ENCODE data around the gene ARHGEF28.

Gene ARHGEF28

DNA sequence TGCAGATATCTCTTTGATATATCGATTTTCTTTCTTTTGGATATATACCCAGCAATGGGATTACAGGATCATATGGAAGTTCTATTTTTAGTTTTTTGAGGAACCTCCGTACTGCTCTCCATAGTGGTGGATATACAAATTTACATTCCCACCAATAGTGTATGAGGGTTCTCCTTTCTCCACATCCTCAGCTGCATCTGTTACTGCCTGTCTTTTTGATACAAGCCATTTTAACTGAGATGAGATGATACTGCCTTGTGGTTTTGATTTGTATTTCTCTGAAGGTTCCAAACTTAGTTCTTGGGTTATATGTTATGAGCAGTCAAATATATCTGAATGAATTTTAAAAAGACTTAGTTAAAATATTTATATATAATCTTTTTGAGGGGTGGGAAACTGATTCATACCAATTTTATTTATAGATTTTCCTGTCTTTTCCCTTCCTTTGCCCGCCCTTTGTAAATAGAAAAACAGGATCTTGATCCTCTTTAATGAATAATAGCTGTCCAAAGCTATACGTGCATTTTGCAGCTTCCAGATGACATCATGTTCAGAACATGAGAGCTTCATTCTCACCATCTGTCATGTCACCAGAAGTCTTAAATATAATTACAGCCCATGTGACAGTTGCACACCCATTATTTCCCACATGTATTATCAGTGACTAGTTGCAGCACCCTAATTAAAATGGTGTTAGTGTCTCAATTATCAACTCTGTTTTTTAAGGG, 6.2 kb upstream of the ARHGEF28 start:
- peak; percentile 12 for DNase-seq (ENCODE audit: low read depth)

DNA sequence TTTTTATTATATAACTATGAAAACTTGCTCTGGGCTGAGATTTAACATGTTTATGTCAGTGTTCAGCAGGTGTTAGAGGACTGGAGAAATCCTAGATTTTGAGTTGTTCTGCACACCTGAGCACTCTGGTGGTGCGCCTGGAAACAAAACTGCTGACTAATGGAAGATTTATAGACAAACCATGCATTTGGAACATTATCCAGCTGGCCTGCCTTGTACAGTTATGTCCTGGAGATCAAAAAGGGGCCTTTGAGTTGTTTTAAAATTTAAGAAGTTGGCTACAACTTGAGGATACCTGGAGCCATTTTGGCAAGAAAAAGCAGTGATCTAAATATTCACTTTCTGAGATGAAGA, 5.7 kb upstream of the ARHGEF28 start:
- DNase-seq (ENCODE audit: low read depth) = no peak

DNA sequence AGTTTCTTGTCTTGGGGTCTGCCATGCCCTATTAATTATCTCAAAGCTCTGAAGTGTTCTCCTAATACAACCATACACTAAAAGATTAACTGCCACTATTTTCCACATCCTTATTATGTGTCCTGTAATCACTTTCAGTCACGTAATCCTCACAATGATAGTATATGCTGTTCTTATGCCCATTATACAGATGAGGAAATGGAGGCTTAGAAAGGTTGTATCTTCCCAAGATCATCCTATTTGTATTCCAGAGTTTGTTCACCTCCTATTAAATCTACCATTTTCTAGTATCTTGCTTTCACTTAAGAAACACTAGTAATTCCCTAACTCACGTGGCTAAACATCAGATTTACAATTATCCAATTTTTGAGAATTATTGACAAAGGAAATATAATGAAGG, 2.9 kb upstream of the ARHGEF28 start:
- DNase-seq (ENCODE audit: low read depth) = no peak

DNA sequence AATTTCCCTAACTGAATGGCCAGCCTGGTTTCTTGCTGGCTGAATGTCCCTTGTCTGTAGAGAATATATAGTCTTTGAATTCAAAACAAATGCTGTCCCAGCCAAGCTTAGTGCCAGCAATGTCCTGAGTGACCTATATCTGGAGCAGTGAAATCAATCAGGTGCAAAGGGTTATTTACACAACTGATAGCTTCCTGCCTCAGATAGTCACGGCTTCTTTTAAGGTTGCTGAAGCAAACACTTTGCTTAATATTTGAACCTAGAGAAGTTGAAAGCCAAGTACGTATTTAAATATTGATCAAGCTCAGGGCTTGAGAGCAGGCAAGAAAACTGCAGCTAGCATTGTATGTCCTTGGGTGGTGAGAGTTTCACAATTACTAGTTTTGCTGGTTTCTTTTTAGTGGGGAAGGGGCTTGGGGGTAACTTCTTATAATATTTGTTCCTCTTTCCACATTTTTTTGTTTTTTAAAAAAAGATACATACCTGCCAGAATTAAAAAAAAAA, 2.0 kb upstream of the ARHGEF28 start:
- DNase-seq (ENCODE audit: low read depth) = no peak

DNA sequence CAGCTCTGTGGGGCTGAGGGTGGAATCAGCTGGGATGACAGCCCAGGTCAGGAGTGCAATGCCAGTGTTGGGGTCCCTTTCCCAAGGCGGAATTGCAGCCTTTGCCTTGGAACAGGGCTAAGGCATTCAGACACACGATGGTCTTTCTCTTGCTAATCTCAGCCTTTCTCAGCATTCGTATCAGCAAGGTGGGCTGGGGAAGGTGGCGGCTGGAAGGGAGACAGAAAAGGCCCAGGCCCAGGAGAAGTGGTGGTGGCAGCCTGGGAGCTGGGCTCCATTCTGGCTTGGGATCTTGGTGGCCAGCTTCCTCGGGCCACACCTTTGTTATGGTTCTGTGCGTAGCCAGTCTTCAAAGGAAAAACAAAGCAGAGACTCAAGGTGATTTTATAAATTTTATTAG, 1.1 kb upstream of the ARHGEF28 start:
- no peak for DNase-seq (ENCODE audit: low read depth)

DNA sequence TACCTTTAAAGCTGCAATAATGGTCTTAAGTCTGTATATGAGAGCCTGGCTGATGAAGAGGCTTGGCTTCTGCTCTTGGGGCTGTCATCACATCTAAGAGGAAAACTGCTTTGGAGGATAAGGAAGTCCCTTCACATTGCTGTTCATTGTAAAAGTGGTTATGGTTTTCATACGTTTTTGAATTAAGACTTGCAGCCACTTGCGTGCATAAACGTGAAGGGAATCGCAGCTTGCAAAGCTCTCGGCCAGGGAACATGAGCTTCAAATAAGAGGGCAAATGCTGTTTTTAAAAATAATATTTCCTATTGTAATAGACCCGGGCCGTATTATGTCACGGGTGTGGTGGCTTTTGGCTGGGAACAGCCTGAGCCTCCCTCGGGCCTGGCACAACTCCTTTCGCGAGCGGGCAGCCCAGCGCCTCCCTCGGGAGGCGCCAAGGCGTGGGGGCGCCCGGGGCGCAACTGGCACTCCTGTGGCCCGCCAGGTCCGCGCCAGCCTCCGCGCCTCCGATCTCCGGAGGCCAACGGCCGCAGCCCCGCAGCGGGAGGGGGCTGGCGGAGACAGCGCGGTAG, 538 bp upstream of the ARHGEF28 start:
- peak; percentile 23 for DNase-seq (ENCODE audit: low read depth)

DNA sequence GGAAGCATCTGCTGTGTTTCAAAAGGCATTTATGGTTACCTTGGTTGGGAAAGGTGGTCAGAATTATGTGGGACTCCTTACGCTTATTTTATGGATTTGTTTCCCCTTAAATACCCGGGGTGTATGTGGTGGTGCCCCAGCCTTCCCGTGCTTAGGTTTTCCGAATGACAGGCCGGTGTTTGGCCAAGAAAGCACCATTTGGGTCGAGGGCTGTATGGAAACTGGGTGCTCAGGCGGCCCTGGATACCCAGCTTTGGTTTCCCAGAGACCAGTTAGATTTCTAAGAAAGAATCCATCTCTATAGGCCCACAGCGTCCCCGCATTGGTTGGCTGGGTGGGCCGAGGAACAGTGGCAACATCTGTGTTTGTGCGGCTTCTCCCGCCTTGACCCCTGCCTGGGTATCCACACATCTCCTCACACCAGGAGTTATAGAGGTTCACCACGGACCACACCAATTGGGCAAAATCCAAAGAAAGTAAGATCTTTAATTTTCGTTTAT, 868 bp downstream of the ARHGEF28 start:
- DNase-seq (ENCODE audit: low read depth) = no peak

DNA sequence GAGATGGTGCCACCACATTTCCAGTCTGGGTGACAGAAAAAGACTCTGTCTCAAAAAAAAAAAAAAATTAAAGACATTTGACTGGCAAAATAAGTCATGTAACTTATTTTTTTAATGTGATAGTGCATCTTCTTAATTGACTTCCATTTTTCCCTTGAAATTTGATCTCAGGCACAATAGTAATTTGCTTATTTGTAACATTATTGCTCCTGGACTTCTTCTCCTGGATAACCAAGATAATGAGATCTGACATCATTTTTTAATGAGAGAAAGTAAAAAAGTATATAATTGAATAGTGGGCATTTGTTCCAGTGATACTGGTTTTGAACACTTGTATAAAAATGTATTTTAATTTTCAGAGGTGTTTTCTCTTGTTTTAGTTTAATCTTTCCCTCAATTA, 3.5 kb downstream of the ARHGEF28 start:
- DNase-seq (ENCODE audit: low read depth) = no peak

DNA sequence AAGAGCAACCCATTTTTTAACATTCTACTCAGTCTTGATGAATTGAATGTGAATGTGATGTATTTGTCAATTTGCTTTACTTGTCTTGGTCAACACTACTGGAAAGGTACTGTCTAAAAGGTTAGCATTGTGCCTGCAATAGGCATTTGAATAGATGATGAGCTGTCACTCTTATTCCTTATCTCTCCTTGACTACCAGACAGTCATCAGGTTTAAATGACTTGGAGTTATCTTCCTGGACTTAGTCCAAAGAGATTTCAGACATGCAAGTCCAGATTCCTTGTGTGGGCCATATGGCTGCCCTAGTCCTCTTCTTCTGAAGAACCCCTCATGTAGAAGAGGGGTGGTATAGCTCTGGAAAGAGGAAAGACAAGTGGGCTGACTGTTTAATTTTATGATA, 4.8 kb downstream of the ARHGEF28 start:
- DNase-seq (ENCODE audit: low read depth) = no peak

DNA sequence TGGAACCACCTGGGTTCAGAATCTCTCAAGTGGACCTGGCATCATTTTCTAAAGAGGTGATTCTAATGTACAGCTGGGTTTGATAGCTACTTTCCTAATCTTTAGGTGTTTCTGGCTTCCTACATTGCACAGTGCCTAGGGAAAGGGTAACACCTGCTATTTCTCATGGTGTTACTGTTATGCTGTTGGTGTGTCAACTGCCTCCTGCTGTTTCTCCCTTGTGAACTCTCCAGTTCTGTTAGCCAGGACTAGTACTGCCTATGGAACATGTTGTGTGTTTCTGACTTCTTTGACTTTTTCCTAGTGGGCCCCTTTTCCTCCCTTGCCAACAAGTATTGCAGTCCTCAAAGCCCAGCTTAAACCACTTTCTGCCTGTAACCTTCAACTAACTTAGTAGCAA, 5.5 kb downstream of the ARHGEF28 start:
- no peak for DNase-seq (ENCODE audit: low read depth)

DNA sequence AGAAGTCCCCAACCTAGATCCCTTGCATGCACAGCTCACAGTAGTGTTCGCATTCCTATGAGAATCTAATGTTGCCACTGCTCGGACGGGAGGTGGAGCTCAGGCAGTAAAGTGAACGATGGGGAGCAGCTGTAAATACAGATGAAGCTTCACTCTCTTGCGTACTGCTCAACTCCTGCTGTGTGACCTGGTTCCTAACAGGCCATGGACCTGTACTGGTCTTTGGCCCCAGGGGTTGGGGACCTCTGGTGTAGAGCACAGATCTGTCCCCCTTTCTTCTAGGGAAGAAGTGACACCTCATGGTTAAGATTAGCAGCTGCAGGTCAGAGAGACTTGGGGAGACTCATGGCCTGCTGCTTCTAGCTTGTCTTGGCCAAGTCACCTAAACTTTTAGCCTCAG, 7.1 kb downstream of the ARHGEF28 start:
- DNase-seq (ENCODE audit: low read depth) = no peak

DNA sequence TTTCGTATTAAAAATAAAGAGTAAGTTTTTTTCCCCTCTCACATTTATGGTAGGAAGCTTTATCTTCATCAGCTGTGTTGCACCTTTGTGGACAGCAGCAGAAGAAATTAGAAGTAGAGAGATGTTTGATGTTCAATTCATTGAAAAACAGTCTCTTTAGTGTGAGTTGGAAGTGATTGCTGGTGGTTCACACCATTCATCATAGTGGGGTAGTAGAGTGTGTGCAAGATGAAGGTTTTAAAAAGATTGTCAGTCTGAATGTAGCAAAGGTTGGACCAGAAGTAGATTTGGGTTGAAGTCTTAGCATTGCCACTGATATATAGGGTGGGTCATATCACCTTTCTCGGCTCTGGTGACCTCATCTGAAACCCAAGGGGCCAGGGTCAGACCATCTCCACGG, 10.4 kb downstream of the ARHGEF28 start:
- no peak for DNase-seq (ENCODE audit: low read depth)

DNA sequence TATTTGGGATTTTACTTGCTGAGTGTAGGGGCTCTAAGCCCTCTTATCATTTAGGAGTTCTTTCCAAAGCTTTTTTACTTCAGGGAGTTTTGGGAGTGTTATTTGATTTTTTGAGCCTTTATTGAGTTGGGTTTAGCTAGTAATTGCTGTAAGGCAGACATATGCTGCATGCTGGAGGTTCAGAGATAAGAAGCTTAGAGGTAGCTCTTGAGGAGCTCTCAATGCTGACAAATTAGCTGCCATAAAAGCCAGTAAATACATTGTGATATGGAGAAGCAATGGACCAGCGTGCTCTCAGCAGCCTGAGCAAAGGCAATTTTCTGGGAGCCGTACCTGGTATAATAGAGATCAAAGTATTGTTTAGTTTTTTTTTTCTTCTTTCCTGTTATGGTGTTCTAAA, 11.6 kb downstream of the ARHGEF28 start:
- no peak for DNase-seq (ENCODE audit: low read depth)

DNA sequence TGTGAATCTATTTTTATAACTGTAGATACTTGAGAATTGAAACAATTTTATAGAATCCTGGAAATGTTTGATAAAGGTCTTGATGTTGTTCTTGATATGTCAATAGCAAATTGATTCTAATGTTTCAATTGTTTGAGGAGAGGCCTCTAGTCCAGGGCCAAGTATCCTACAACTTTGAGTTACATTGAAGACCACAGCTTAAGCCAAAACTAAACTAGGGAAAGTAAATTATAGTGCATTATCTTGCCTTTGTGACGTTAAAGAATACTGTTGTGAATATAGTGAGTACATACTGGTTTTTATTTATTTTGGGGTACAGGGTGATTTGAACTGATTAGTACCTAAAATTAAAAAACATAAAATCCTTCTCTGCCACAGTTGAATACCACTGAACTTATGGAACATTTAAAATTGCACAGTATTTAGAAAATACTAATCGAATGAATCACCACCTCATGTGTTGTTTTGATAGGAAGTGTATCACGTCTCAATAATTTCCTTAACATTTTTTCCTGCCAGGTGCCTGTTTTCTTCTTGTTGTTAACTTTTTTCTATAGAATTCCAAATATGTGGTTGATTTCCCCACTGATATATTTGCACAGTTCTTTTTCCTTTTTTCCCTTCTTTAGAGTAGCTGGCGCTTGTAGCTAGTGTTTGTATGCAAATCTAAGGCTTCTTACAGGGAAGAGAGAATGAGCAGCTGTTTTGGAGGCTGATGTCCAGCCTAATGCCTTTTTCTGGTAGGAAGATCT, 12.5 kb downstream of the ARHGEF28 start:
- peak; percentile 74 for DNase-seq (ENCODE audit: low read depth)

DNA sequence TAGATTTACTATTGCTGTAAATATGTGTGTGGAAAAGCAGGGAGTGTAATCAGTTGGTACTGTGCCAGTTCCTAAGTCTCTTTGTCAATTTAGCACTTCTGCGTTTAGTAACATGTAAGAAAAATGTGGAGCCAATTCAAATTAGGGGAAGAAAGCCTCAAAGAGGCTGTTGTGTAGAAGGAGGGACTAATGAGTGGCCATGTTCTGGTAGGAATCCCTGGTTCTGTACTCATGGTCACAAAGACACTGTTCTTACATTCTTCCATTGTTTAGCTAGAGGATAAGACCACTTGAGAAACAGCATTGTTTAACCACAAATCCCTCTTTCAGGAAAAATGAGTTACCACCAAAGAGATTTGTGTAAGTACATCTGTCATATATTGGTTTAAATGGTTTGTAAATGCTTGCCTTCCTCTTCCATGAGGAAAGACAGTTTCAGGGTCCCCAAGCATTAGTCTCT, 14.9 kb downstream of the ARHGEF28 start:
- peak; percentile 30 for DNase-seq (ENCODE audit: low read depth)

DNA sequence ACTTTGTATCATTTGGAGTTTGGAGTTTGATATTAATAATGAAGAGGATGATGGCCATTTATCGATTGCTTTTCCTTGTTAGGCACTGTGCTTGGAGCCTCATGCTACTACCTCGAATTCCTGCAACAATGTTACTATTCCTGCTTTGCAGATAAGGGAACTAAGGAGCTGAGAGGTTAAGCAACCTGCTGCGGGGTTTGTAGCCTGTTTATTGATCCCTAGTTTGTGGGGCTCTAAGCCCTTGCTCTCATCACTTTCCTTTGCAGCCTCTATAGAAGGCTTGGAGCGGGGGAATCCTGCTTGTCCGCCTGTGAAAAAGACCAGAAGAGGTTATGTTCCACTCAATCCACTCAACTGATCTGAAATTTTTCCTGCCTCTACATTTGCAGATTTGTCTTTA, 15.8 kb downstream of the ARHGEF28 start:
- DNase-seq (ENCODE audit: low read depth) = no peak

DNA sequence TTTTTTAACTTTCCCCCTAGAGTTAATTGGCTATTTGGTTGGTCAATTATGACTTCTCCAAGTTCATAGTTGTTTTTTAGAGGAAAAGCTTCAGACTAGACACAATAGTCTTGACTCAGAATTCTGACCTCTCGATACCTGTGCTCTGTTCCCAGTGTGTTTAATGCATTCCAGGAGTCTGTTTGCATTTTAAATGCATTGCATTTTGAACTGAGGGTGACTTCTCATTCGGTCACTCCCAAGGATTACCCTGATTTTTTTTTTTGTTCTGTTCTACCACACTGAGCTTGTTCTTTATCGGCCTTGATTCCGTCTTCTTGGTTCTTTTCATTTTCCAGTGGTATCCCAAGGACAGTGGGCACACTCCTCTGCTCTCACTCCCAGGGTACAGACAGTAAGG, 16.3 kb downstream of the ARHGEF28 start:
- no peak for DNase-seq (ENCODE audit: low read depth)

DNA sequence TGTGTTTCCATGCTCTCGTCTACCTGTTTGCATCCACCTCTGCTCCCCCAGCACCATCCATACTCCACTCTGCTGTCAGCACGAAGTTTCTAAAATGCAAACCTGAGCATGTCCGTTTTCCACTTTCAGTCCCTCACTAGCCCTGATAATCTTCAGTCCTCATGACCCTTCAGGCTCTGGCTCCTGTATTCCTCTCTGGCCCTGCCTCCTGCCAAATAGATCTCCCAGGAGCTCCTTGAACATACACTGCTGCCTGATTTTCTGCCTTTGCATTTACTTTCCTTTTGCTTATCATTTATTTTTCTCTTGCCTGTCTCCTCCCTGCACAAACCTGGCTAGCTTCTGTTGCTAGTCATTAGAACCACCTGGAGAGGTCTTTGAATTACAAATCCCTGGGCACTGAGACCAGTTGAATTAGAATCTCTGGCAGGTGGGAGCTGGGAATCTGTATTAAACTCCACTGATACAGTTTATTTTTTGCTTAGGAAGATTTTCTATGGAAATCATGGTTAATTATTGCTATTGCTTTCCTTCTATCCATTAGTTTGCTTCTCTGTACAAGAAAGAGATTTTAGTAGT, 18.5 kb downstream of the ARHGEF28 start:
- DNase-seq (ENCODE audit: low read depth) = no peak

DNA sequence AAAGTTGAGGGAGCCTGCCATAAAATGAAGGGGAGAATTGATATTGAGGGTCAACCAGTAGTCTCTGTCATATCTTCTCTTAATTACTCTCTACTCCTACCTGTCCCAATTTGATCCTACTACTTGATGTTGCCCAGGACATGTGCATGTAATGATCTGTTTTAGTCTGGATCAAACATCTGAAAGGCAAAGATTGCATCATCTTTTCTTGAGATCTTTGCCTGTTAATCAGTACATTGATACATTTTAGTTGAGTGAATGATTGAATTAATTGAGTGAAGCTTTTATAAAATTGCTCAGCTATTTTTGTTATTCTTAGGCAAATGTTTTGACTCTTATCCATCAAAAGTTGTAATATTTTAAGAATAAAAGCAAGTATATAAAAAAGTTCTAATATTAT, 21.7 kb downstream of the ARHGEF28 start:
- no peak for DNase-seq (ENCODE audit: low read depth)

DNA sequence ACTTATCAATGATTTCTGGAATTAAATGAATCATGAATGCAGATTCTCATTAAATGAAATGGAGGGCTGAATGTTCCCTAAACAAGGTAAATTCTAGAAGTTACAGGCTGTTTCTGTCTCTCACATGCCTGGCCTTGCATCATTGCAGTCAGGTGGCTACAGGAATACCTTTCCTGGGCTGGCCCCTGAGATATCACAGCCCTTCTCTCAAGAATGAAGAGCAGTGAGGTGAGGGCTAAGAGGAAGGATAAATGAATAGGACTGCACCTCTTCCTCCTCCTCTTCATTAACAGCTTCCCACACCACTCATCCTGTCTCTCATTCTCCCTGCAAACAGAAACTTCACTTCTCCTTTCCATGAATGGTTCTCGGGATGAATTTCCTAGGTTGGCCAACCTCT, 22.5 kb downstream of the ARHGEF28 start:
- no peak for DNase-seq (ENCODE audit: low read depth)

DNA sequence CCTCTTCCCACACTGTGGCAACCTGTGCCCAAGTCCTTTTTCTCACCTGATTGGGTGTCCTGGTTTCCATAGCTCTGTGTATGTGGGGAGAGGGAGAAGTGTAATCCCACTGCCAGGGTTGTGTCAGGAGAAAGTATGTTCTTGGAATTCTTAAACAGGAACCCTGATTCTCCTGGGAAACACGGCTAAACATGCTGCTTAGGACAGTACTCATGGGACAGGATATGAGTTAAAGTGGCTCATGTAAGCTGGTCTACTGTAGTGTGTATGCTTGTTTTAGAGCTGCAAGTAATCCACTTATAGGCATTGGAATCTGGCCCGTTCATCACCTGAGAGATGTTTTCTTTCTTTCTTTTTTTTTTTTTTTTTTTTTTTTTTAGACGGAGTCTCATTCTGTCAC, 23.9 kb downstream of the ARHGEF28 start:
- DNase-seq (ENCODE audit: low read depth) = no peak

DNA sequence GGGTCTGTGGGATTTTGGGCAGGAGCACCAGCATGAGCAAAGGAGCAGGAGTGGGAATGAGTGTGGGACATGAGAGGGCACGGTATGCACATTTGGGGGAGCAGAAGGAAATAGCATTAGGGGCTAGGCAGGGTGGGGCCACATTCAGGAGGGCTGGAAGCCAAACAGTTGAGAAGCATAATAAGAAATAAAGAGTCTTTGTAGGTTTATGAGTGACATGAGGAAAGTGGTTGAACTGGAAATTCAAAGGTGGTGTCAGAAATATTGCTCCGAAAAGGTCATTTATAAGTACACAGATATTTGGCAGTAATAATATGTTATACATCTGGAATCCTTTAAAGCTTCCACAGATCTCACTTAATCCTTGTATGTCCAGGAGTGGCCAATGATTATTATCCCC, 26.4 kb downstream of the ARHGEF28 start:
- DNase-seq (ENCODE audit: low read depth) = no peak
